ENCODE data around the gene DDX41.

The DDX41 gene

GRCh38 chr5:177467436-177467835, 49.3 kb downstream of the DDX41 start:
- DNase-seq, result no peak

- DNase-seq, result no peak
Observed at GRCh38 chr5:177466861-177467260, 49.9 kb downstream of the DDX41 start.

GRCh38 chr5:177465044-177465443, 51.7 kb downstream of the DDX41 start:
- DNase-seq, result no peak

- no peak for DNase-seq
Observed at GRCh38 chr5:177462021-177462670, 54.6 kb downstream of the DDX41 start.

All from fibroblast of skin of abdomen (primary cell).